ENCODE measurements around the gene BTN1A1.

GRCh38 chr6:26491604-26492003 is 8.5 kb upstream of the BTN1A1 start:
- TF ChIP-seq POLR2A (IDR thresholded peaks at IDR 0.05) (no peak), CTCF (IDR thresholded peaks at IDR 0.05) (no peak)

Measured in transverse colon (tissue), 3 donors.